Gastrocnemius medialis (tissue), 4 donors: ENCODE data around the gene GRAMD2B.

Source experiments
- POLR2A ChIP-seq, 2 donors: fragments of 450-650 bp; IDR thresholded peaks; one replicate each; pipeline ENCODE4 v1.6.1; 2017; ENCODE audit warnings: antibody characterized with exemption in 2 of 2, mild to moderate bottlenecking in 2 of 2, moderate library complexity in 2 of 2
- TF ChIP-seq, protein P1 (sequence below), 5 experiments: fragments of 450-650 bp in 3 of 5; fragments of 200-600 bp in 2 of 5; sonication (generic) in 2 of 5; IDR thresholded peaks in 4 of 5; conservative IDR thresholded peaks in 1 of 5; 1 replicate in 4 of 5; 2 replicates in 1 of 5; pipeline ENCODE4 v1.5.1; 2016 to 2019; ENCODE audit warnings: antibody characterized with exemption in 5 of 5, mild to moderate bottlenecking in 3 of 5, moderate library complexity in 3 of 5

DNA sequence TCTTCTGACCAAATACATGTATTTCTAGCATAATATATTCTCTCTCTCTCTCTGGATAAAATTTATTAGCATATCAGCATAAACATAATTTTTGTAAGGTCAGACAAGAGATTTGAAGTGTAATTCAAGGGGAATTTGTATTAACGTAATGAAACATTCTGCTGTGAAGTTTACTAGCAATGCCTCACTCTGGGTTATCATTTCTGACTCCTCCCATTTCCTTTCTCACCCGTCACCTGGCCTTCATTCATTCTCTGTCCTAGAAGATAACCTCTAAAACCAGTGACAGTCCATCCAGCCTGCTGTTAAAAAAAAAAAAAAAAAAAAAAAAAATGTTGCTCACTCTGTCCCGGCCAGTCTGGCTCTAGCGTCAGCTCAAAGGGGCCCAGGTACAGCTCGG is 27.1 kb downstream of the GRAMD2B start:
- TF ChIP-seq POLR2A (IDR thresholded peaks at IDR 0.05), result no peak
- TF ChIP-seq, protein P1, sequence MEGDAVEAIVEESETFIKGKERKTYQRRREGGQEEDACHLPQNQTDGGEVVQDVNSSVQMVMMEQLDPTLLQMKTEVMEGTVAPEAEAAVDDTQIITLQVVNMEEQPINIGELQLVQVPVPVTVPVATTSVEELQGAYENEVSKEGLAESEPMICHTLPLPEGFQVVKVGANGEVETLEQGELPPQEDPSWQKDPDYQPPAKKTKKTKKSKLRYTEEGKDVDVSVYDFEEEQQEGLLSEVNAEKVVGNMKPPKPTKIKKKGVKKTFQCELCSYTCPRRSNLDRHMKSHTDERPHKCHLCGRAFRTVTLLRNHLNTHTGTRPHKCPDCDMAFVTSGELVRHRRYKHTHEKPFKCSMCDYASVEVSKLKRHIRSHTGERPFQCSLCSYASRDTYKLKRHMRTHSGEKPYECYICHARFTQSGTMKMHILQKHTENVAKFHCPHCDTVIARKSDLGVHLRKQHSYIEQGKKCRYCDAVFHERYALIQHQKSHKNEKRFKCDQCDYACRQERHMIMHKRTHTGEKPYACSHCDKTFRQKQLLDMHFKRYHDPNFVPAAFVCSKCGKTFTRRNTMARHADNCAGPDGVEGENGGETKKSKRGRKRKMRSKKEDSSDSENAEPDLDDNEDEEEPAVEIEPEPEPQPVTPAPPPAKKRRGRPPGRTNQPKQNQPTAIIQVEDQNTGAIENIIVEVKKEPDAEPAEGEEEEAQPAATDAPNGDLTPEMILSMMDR (IDR thresholded peaks at IDR 0.05 in 4 of 5, conservative IDR thresholded peaks at IDR 0.05 in 1 of 5), result no peak
